NB4 (cell line): Measurements from ENCODE around the gene PDLIM5.
"Not testable (repeated sequence)": the region's sequence is repeated elsewhere in the genome, so short reads cannot be mapped to it uniquely, and the experiment has no call there.

ENCODE experiments used
- DNase-seq: peaks from one replicate; pipeline ENCODE4 v3.0.0; 2010; ENCODE audit warnings: low read depth
- H3K4me3 ChIP-seq: one replicate; pipeline ENCODE4 v1.5.1; 2011; ENCODE audit warnings: mild to moderate bottlenecking, low read depth, low read length, moderate library complexity
- MYC ChIP-seq: IDR thresholded peaks from 2 replicates; pipeline ENCODE4 v1.6.1; 2011; ENCODE audit warnings: low read depth, low read length
- POLR2A ChIP-seq: IDR thresholded peaks from 2 replicates; pipeline ENCODE4 v1.6.1; 2011; ENCODE audit warnings: mild to moderate bottlenecking; ENCODE audit not compliant: insufficient read length; ENCODE audit errors: extremely low read depth
- TF ChIP-seq, protein P1 (sequence below): IDR thresholded peaks from 2 replicates; pipeline ENCODE4 v1.6.1; 2011; ENCODE audit warnings: low read depth, low read length
- TF ChIP-seq, protein P2 (sequence below): IDR thresholded peaks from one replicate; pipeline ENCODE4 v1.5.1; 2012; ENCODE audit warnings: low read depth, low read length

PDLIM5 gene

DNA sequence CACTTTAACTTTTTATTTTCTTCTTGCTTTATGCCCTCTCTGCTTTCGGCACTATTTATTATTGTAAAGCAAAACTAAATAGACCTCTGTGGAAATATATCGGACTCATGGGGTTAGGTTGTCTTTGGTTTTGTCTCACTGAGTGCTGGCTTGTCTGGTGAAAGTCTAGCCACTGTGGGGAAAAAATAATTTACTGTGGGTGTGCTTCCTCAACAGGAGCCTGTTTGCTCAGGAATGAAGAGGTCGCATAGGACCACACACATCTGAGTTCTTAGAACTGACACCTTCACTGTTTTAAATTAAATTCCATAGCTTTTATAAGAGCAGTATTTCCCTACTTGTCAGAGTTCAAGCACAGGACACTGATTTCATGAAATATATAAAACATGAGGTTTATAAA is 203.0 kb downstream of the PDLIM5 start:
- TF ChIP-seq, protein P1, sequence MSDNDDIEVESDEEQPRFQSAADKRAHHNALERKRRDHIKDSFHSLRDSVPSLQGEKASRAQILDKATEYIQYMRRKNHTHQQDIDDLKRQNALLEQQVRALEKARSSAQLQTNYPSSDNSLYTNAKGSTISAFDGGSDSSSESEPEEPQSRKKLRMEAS = no peak
- TF ChIP-seq MYC (no peak), POLR2A (no peak)
- TF ChIP-seq, protein P2, sequence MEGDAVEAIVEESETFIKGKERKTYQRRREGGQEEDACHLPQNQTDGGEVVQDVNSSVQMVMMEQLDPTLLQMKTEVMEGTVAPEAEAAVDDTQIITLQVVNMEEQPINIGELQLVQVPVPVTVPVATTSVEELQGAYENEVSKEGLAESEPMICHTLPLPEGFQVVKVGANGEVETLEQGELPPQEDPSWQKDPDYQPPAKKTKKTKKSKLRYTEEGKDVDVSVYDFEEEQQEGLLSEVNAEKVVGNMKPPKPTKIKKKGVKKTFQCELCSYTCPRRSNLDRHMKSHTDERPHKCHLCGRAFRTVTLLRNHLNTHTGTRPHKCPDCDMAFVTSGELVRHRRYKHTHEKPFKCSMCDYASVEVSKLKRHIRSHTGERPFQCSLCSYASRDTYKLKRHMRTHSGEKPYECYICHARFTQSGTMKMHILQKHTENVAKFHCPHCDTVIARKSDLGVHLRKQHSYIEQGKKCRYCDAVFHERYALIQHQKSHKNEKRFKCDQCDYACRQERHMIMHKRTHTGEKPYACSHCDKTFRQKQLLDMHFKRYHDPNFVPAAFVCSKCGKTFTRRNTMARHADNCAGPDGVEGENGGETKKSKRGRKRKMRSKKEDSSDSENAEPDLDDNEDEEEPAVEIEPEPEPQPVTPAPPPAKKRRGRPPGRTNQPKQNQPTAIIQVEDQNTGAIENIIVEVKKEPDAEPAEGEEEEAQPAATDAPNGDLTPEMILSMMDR = no peak
- DNase-seq = no peak
- no peak overlapping the region for H3K4me3 ChIP-seq

DNA sequence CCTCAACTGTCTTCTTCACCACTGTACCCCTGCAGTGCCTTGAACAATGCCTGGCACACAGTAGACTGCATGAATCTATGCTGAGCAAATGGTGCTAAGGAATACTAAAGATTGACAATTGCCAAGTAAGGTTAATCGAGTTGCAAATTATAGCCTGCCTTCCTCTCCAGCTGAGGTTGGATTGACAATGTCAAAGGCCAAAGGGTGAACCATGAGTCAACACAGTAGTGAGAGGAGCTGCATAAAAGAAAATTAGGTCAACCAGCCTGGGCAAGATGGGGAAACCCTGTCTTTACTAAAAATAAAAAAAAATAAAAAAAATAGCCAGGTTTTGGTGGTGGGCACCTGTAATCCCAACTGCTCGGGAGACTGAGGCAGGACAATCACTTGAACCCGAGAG is 208.9 kb downstream of the PDLIM5 start:
- TF ChIP-seq MYC (no peak), POLR2A (no peak)
- TF ChIP-seq, protein P1 = no peak
- TF ChIP-seq, protein P2 = no peak
- no peak for DNase-seq
- no peak overlapping the region for H3K4me3 ChIP-seq

DNA sequence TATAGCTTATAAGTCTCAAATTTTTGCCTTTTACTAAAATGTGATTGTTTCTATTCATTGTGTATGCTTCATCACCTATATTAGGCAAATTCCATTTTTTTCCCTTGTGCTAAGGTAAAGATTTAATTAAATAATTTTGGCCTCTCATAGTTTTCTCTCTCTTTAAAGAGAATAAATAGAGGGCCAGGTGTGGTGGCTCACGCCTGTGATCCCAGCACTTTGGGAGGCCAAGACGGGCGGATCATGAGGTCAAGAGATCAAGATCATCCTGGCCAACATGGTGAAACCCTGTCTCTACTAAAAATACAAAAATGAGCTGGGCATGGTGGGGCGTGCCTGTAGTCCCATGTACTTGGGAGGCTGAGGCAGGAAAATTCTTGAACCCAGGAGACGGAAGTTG is 213.3 kb downstream of the PDLIM5 start:
- H3K4me3 ChIP-seq, DNase-seq: not testable (repeated sequence)

DNA sequence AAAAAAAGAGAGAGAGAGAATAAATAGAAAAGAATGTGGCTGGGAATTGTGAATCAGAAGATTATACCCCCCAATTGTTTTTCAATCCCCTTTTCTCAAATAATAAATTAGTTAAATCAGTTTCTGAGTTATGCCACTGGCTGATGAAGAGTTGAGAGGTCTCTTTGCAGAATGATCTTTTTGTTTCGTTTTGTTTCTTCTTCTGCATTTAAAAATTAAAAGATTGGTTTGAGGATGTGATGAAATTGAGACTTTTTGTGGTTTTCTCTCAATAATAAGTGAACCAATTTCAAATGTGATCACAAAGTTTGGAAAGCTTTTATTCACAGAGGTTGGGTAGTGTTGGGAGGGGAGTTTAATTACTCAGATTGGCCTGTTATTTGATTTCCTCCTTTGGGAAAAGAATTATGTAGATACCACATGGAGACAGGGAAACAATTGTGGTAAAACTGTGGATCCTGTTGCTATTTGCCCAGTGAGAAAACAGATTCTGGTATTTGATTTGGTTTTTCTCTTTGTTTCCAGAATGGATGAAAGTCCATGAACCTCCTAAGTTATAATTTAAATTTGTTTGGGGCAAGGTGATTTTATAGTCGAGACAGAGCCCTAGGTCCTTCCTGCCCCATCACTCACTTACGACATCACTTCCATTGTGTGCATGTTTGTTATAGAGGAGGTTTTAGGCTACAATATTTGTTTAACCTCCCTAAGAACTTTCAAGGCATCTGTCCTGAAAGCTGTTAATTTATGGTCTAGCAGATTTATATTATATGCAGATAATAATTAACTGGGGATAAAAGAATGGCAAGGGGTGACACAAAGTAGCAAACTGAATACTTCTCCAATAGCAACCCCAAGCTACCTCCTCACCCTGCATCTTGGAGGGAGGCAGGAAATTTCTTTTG is 214.0 kb downstream of the PDLIM5 start:
- H3K4me3 ChIP-seq = no peak overlapping the region
- TF ChIP-seq, protein P1 = no peak
- TF ChIP-seq POLR2A = no peak
- no peak for TF ChIP-seq MYC
- TF ChIP-seq, protein P2 = no peak
- no peak for DNase-seq

DNA sequence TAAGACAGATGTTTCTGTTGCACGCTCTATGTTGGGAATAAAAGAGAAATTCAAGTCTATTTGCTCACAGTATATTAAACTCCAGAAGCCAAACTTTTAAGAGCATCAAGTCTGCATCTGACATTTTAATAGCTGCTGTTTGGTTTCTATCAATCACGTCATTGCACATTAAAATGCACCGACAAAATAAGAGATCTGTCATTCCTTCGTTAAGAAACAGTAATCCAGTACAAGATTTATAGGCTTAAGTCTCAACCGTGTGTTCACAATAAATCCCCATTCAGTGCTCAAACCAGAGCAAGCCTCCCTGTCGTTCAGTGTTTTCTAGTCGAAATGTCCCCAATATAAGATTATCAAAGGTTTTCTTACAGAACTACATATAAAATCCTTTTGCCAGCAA is 217.0 kb downstream of the PDLIM5 start:
- H3K4me3 ChIP-seq = no peak overlapping the region
- TF ChIP-seq MYC (no peak), POLR2A (no peak)
- TF ChIP-seq, protein P1 = no peak
- TF ChIP-seq, protein P2 = no peak
- DNase-seq = no peak

DNA sequence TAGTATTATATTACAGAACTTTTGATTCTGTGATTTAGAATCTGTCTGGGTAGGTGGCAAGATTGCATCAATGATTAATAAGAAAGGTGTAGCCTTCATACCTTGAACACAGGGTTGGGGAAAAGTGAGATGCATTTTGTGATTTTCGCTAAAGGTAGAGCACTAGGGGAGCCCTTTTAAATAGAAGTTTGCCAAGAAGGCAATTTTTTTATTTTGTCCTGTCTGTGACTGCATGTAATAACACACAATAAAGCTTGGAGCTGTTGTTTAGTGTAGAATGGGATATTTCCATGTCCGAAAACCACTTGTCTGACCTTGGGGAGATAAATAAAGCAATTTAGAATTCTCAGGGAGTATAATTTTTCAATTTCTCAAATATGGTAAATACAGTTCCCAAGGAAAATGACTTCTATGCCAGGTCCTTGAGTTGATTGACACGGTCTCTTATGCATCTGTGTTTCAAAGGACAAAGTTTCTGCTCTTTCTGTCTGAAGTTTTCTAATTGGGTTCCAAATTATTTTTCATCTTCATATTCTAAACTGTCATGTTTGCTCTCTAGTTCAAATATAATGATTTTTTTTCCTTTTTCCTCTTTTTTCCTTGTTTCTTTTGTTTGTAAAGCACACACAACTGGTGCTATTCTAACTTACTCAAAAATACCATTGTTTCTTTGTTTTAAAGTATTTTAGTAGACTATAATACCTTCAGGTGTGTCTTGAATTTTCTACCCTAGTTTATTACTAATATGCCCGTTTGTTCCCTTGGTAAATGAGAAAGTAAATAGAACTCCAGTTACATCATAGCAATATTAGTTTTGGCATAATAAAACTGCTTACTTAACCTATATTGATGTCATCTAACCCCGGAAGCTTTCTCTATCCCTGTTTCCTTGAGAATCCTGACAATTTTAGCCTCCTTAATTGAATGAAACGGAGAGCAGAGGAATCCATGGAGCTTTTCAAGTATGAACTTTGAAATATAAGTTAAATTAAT is 218.2 kb downstream of the PDLIM5 start:
- TF ChIP-seq POLR2A (no peak), MYC (no peak)
- TF ChIP-seq, protein P2 = no peak
- TF ChIP-seq, protein P1 = no peak
- no peak overlapping the region for H3K4me3 ChIP-seq
- DNase-seq = no peak
